KOPT-K1 (cell line): ENCODE measurements around the gene RAB4B.
A peak's percentile ranks its signal among the peaks of the same experiment; 100 is the strongest.
"Not testable (repeated sequence)": the region's sequence is repeated elsewhere in the genome, so short reads cannot be mapped to it uniquely, and the experiment has no call there.

Source experiments
- H3K27ac ChIP-seq: fragments of 200-600 bp; sonication (generic); 2 replicates; pipeline ENCODE4 v1.5.1; 2016; ENCODE audit warnings: antibody characterized with exemption, mild to moderate bottlenecking, low read depth, low read length; ENCODE audit not compliant: poor library complexity, severe bottlenecking
- H3K36me3 ChIP-seq: fragments of 200-600 bp; sonication (generic); 2 replicates; pipeline ENCODE4 v1.5.1; 2017; ENCODE audit warnings: antibody characterized with exemption, mild to moderate bottlenecking, low read length, moderate library complexity; ENCODE audit not compliant: insufficient read depth
- H3K9me3 ChIP-seq: fragments of 200-600 bp; sonication (generic); 2 replicates; pipeline ENCODE4 v1.5.1; 2017; ENCODE audit warnings: antibody characterized with exemption, low read length, mild to moderate bottlenecking; ENCODE audit not compliant: insufficient read depth, poor library complexity, severe bottlenecking

Gene RAB4B

DNA sequence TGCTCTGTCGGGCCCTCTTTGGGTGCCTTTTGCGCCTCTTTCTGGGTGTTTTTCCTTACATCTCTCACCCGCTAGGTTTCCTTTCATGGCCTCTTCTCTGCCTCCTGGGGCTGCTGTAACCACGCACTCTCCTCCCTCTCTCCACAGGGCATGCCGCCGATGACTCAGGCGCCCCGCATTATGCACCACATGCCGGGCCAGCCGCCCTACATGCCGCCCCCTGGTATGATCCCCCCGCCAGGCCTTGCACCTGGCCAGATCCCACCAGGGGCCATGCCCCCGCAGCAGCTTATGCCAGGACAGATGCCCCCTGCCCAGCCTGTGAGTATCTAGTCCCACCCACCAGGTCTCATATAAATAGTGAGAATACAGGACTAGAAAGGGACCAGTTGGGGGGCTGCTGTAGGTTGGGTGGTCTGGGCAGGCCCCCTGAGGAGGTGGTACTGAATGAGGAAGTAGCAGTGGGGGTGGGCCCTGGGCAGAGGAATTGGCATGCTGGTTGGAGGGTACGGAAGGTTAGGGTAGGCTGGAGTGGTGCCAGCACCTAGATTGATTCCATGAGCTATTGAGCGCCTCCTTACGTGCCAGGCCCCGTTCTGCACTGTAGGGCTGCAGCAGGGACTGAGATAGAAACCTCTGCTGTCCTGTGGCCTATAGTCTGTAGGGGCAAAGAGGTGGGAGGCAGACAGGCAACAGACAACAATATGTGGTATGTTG, 15.1 kb upstream of the RAB4B start:
- H3K27ac ChIP-seq, result no peak overlapping the region
- H3K9me3 ChIP-seq, result no peaks in the 10 kb centered on the region
- H3K36me3 ChIP-seq, result peaks cover 91% of the 10 kb centered on the region

- no peaks in the 10 kb centered on the region for H3K9me3 ChIP-seq
- peaks cover 87% of the 10 kb centered on the region for H3K36me3 ChIP-seq
- H3K27ac ChIP-seq, result no peak overlapping the region
These were observed 14.5 kb upstream of the RAB4B start for GRCh38 chr19:40763526-40763925.

GRCh38 chr19:40763963-40764362, 14.1 kb upstream of the RAB4B start:
- H3K36me3 ChIP-seq, result peaks cover 87% of the 10 kb centered on the region
- H3K27ac ChIP-seq, result no peak overlapping the region
- no peaks in the 10 kb centered on the region for H3K9me3 ChIP-seq

- not testable (repeated sequence) for H3K27ac ChIP-seq, H3K9me3 ChIP-seq
- peaks cover 75% of the 10 kb centered on the region for H3K36me3 ChIP-seq
These were observed 11.7 kb upstream of the RAB4B start for GRCh38 chr19:40766385-40766784.

- H3K9me3 ChIP-seq, result no peaks in the 10 kb centered on the region
- H3K36me3 ChIP-seq, result peaks cover 51% of the 10 kb centered on the region
- H3K27ac ChIP-seq, result no peak overlapping the region
These were observed 9.2 kb upstream of the RAB4B start for GRCh38 chr19:40768869-40769268.

- peaks cover 26% of the 10 kb centered on the region; the same call in 1 of the 2 replicates for H3K36me3 ChIP-seq
- H3K27ac ChIP-seq, H3K9me3 ChIP-seq: not testable (repeated sequence)
These were observed 6.8 kb upstream of the RAB4B start for GRCh38 chr19:40771101-40771862.

DNA sequence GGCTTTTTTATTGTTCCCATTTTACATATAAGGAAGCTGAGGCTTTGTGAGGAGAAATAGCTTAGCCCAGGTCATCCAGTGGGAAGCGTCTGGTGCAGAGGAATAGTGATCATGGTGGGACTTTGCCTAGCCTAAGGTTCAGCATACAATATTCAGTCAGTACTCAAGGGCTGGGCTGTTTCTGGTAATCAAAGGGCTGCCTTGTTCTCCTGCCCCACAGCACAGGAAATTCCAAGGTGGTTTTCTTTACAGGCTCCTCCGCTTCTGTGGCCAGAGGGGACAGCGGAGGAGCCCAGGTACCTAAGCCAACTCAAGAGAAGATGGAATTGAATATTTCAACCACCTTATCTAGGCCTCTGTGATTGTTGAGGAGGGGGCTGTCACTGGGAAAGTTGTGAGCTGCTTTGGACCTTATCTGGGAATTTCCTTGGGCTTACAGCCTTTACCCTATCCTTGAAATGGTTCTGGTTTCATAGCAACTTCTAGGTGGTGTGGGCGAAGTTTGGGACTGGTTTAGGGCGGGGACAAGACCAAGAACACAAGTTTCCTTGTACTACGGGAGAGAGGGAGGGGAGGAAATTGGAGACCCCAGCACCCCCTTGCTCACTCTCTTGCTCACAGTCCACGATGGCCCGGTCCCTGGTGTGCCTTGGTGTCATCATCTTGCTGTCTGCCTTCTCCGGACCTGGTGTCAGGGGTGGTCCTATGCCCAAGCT, 3.0 kb upstream of the RAB4B start, which contains the start of gene MIA:
Gene MIA, plus strand, starts transcription at position 606 of the 716 bp plus-strand sequence. Its CDS starts 22 bp downstream, at position 628.
- H3K9me3 ChIP-seq, result no peaks in the 10 kb centered on the region
- peak within 1 kb of the TSS; percentile 98 for H3K27ac ChIP-seq
- peaks cover 6% of the 10 kb centered on the region; the same call in 1 of the 2 replicates for H3K36me3 ChIP-seq

DNA sequence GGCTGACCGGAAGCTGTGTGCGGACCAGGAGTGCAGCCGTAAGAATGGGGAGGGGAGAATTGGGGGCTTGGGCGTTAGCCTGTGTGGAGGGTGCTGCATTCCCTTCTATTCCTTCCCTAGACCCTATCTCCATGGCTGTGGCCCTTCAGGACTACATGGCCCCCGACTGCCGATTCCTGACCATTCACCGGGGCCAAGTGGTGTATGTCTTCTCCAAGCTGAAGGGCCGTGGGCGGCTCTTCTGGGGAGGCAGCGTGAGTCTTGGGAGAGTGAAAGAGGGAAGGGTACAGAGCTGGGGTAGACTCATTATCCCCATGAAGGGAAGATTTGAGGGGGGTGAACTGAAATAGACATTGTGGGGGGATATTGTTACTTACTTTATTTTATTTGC, 2.4 kb upstream of the RAB4B start:
- Histone ChIP-seq H3K36me3 (peaks cover under 1% of the 10 kb centered on the region; the same call in 1 of the 2 replicates), H3K9me3 (no peaks in the 10 kb centered on the region), H3K27ac (no peak overlapping the region)

GRCh38 chr19:40776364-40776763, 1.7 kb upstream of the RAB4B start:
- H3K27ac ChIP-seq, result peak overlapping the region; percentile 98
- no peaks in the 10 kb centered on the region; the same call in 1 of the 2 replicates for H3K36me3 ChIP-seq
- no peaks in the 10 kb centered on the region for H3K9me3 ChIP-seq

DNA sequence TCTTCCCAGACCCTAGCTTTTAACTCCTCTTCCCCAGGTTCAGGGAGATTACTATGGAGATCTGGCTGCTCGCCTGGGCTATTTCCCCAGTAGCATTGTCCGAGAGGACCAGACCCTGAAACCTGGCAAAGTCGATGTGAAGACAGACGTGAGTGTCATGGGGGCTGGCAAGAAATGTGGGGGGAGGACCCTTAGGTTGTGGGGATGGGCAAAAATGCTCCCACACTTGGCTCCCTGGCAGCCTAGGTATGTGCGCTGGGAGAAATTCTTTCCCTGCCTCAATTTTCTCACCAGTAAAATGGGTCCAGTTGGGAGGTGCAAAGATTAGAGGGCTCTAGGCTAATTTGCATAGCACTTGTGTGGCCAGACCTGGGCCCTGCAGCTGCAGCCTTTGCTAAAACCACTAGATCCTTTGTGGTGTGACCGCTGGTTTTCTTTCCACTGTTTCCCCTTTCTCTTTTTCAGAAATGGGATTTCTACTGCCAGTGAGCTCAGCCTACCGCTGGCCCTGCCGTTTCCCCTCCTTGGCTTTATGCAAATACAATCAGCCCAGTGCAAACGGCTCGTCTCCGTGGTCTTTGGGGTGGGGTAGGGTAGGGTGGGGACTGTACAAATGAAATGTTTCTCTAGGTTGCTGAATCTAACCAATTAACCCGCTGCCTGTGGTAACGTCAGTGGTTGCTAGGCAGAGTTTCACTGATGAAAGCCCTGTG, 959 bp upstream of the RAB4B start:
- peaks cover under 1% of the 10 kb centered on the region; the same call in 1 of the 2 replicates for H3K36me3 ChIP-seq
- H3K9me3 ChIP-seq, result no peaks in the 10 kb centered on the region
- peak overlapping the region; percentile 98 for H3K27ac ChIP-seq

DNA sequence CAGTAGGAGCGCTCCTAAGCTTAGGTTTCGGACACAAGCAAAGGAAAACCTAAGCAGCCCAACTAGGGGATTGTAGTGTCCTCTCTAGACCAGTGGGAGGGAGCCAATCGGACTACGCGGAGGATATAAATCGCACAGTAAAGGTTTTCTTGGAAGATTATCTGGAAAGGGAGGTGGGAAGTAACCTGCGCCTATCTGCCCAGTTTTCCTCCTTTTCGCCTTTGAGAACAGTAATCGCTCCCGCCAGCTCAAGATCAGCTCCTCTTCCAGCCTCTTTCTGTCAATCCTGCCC, 456 bp upstream of the RAB4B start:
- Histone ChIP-seq H3K27ac (peak overlapping the region; percentile 98), H3K9me3 (no peaks in the 10 kb centered on the region), H3K36me3 (peaks cover 6% of the 10 kb centered on the region; the same call in 1 of the 2 replicates)

DNA sequence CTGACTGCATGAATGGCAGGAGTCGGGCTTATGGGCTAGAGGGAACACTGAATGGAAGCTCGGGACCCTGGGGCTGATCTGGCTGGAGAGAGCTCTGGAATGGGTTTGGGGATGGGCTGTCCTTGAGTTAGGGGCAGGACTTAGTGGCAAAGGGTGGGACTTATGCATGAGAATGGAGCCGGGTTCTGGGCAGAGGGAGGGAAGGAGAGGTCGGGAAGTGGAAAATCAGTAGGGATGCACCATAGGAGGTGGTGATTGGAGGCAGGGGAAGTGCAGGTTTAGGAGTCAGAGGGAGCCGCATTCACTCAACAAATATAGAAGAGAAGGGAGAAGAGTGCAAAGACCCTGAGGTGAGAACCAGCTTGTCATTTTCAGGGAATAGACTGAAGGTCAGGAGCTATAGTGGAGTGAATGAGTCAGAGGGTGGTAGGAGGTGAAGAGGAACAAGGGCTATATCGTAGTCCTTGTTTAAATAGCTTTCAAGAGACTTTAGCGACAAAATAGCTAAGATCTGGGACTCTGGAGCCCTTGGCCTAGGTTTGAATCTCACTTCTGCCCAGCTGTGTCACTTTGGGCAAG, 748 bp downstream of the RAB4B start:
- no peaks in the 10 kb centered on the region for H3K9me3 ChIP-seq
- peaks cover 6% of the 10 kb centered on the region; the same call in 1 of the 2 replicates for H3K36me3 ChIP-seq
- peak overlapping the region; percentile 98 for H3K27ac ChIP-seq

GRCh38 chr19:40780582-40780981, 2.5 kb downstream of the RAB4B start:
- Histone ChIP-seq H3K27ac (no peak overlapping the region), H3K9me3 (no peaks in the 10 kb centered on the region), H3K36me3 (peaks cover 6% of the 10 kb centered on the region; the same call in 1 of the 2 replicates)

DNA sequence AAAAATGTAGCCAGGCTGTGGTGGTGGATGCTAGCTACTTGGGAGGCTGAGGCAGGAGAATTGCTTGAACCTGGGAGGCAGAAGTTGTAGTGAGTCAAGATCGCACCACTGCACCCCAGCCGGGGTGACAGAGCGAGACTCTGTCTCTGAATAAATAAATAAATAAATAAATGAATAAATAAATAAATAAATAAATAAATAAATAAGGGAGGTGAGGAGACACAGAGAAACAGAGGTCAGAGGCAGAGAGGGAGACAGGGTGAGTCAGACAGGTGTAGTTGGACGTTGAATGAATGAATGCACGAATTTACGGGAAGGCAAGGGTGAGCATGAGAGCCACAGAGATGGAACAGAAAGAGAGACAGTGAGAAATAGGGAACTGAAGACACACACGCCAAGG, 3.1 kb downstream of the RAB4B start:
- Histone ChIP-seq H3K36me3 (peaks cover 6% of the 10 kb centered on the region; the same call in 1 of the 2 replicates), H3K27ac (no peak overlapping the region), H3K9me3 (no peaks in the 10 kb centered on the region)
